ENCODE measurements around the gene IAPP.

DNA sequence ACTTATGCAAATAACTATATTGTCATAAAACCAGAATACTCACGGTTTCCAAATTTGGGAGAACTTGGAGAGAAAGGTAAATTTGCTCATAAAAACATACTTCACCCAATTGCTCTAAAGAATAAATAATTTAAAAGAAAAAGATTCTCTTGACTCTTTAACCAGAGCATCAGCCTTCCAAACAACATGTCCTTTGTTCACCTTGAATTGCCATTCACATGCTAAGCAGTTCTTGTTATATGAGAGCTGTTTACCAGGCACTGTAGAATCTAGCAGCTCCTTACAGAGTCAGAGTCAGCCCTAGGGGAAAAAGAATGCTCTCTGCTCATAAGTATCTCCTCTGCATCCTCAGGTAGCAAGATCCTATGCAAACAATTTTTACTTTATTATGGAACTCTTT lies 48.2 kb upstream of the IAPP start:
- TF ChIP-seq, protein P1, sequence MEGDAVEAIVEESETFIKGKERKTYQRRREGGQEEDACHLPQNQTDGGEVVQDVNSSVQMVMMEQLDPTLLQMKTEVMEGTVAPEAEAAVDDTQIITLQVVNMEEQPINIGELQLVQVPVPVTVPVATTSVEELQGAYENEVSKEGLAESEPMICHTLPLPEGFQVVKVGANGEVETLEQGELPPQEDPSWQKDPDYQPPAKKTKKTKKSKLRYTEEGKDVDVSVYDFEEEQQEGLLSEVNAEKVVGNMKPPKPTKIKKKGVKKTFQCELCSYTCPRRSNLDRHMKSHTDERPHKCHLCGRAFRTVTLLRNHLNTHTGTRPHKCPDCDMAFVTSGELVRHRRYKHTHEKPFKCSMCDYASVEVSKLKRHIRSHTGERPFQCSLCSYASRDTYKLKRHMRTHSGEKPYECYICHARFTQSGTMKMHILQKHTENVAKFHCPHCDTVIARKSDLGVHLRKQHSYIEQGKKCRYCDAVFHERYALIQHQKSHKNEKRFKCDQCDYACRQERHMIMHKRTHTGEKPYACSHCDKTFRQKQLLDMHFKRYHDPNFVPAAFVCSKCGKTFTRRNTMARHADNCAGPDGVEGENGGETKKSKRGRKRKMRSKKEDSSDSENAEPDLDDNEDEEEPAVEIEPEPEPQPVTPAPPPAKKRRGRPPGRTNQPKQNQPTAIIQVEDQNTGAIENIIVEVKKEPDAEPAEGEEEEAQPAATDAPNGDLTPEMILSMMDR (IDR thresholded peaks at IDR 0.05) = no peak
- TF ChIP-seq ZFX (IDR thresholded peaks at IDR 0.05; ENCODE audit: borderline replicate concordance) = no peak
